Neural crest cell (in vitro differentiated cells): Measurements from ENCODE around the gene USP46. TPM values are rescaled to one million over a fixed set of nuclear protein-coding genes. Genes with fewer than 3 reads are reported as not detected.

Source experiments
- DNase-seq: peaks from one replicate; pipeline ENCODE4 v3.0.0; 2021; ENCODE audit warnings: low read depth, mixed read lengths, low spot score
- H3K27ac Mint-ChIP-seq: one replicate; pipeline ENCODE4 v1.8.0; 2021; ENCODE audit warnings: mild to moderate bottlenecking, mixed read lengths; ENCODE audit not compliant: unreplicated experiment
- H3K27me3 Mint-ChIP-seq: 2 replicates; pipeline ENCODE4 v1.8.0; 2021; ENCODE audit warnings: low read depth, mild to moderate bottlenecking, mixed read lengths
- H3K36me3 Mint-ChIP-seq: 2 replicates; pipeline ENCODE4 v1.8.0; 2021; ENCODE audit warnings: low read depth, mild to moderate bottlenecking, mixed read lengths
- H3K4me1 Mint-ChIP-seq: 2 replicates; pipeline ENCODE4 v1.8.0; 2021; ENCODE audit warnings: mixed read lengths
- H3K4me3 Mint-ChIP-seq: one replicate; pipeline ENCODE4 v1.8.0; 2021; ENCODE audit warnings: mild to moderate bottlenecking, mixed read lengths
- H3K9me3 Mint-ChIP-seq: 2 replicates; pipeline ENCODE4 v1.8.0; 2021; ENCODE audit warnings: mixed read lengths
- total RNA-seq: library from RNA; stranded (reverse); gene quantifications from 2 replicates; pipeline ENCODE4 v1.2.1, GENCODE V29; 2021
- TF ChIP-seq, protein P1 (sequence below): fragments of 200-600 bp; sonication (generic); conservative IDR thresholded peaks from 2 replicates; pipeline ENCODE4 v1.5.0; 2021; ENCODE audit warnings: antibody characterized with exemption, mild to moderate bottlenecking

USP46 gene
- total RNA-seq, 1 donor from 2014 or later, result 41.1 TPM

GRCh38 chr4:52578951-52579350 is 80.2 kb downstream of the USP46 start:
- Mint-ChIP-seq H3K27ac (no peak overlapping the region), H3K4me1 (no peaks in the 10 kb centered on the region)

DNA sequence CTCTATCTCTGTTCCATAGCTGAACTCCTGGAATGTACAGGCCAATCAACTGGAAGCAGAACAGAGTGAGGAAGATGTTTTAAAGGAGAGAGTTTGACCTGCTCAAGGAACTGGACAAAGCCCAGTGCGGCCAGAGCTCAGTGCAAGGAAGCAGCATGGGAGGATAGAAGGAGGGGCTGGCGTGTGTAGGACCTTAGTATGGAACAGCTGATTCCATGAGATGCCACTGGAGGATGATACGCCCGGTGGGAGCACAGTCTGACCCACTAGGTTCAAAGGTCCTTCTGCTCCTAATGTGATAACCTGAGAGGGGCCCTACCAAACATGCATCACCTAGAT is 81.5 kb downstream of the USP46 start:
- H3K4me3 Mint-ChIP-seq, result no peak overlapping the region
- no peaks in the 10 kb centered on the region for H3K9me3 Mint-ChIP-seq
- no peaks in the 10 kb centered on the region for H3K4me1 Mint-ChIP-seq
- TF ChIP-seq, protein P1, sequence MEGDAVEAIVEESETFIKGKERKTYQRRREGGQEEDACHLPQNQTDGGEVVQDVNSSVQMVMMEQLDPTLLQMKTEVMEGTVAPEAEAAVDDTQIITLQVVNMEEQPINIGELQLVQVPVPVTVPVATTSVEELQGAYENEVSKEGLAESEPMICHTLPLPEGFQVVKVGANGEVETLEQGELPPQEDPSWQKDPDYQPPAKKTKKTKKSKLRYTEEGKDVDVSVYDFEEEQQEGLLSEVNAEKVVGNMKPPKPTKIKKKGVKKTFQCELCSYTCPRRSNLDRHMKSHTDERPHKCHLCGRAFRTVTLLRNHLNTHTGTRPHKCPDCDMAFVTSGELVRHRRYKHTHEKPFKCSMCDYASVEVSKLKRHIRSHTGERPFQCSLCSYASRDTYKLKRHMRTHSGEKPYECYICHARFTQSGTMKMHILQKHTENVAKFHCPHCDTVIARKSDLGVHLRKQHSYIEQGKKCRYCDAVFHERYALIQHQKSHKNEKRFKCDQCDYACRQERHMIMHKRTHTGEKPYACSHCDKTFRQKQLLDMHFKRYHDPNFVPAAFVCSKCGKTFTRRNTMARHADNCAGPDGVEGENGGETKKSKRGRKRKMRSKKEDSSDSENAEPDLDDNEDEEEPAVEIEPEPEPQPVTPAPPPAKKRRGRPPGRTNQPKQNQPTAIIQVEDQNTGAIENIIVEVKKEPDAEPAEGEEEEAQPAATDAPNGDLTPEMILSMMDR, result no peak
- H3K36me3 Mint-ChIP-seq, result no peaks in the 10 kb centered on the region
- no peak overlapping the region for H3K27ac Mint-ChIP-seq
- no peaks in the 10 kb centered on the region for H3K27me3 Mint-ChIP-seq
- DNase-seq, result no peak

More at GRCh38 chr4:52578951-52579350, 80.2 kb downstream of the USP46 start:
- no peaks in the 10 kb centered on the region for H3K36me3 Mint-ChIP-seq
- H3K27me3 Mint-ChIP-seq, result no peaks in the 10 kb centered on the region
- no peak overlapping the region for H3K4me3 Mint-ChIP-seq
- no peaks in the 10 kb centered on the region for H3K9me3 Mint-ChIP-seq
- no peak for DNase-seq
- TF ChIP-seq, protein P1, result no peak

DNA sequence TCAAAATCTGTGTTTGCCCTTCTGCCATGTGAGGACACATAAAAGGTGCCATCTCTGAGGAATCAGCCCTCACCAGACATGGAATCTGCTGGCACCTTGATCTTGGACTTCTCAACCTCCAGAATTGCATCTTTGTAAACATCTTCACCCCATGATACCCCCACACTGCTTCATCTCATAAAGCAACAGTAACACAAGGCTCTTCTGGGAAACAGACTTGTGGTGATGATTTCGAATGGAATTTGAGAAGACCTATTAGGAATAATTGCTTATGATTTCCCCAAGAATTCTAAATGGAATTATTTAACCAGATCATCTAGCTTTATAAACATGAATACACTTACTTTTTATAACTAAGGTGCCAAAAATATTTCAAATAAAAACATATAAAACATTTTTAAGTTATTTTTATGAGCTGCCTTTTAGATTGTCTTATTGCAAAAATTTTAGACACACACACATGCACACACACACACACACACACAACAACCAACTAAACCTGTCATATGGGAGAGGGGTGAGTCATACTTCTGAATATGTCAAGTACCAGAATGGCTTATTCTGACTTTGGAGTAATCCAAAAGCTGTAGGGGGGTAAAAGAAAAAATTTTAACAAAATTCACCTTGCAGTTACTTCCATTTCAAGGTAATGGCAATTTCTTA is 82.0 kb downstream of the USP46 start:
- peaks cover 2% of the 10 kb centered on the region for H3K36me3 Mint-ChIP-seq
- H3K27ac Mint-ChIP-seq, result peak overlapping the region; percentile 27
- H3K27me3 Mint-ChIP-seq, result no peaks in the 10 kb centered on the region
- DNase-seq, result no peak
- TF ChIP-seq, protein P1, result no peak
- H3K4me3 Mint-ChIP-seq, result no peak overlapping the region
- no peaks in the 10 kb centered on the region for H3K9me3 Mint-ChIP-seq
- no peaks in the 10 kb centered on the region for H3K4me1 Mint-ChIP-seq

DNA sequence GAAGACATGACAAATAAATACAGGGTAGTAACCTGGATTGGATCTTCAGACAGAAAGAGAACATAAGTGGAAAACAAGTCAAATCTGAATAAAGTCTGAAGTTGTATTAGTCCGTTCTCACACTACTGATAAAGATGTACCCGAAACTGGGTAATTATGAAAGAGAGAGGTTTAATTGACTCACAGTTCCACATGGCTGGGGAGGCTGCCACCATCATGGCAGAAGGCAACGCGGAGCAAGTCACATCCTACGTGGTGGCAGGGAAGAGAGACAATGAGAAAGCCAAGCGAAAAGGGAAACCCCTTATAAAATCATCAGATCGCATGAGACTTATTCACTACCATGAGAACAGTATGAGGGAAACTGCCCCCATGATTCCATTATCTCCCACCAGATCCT is 82.8 kb downstream of the USP46 start:
- TF ChIP-seq, protein P1, result no peak
- Mint-ChIP-seq H3K4me3 (no peak overlapping the region), H3K27me3 (no peaks in the 10 kb centered on the region), H3K9me3 (no peaks in the 10 kb centered on the region), H3K36me3 (peaks cover 4% of the 10 kb centered on the region), H3K27ac (no peak overlapping the region), H3K4me1 (no peaks in the 10 kb centered on the region)
- no peak for DNase-seq

GRCh38 chr4:52575406-52575805 is 83.7 kb downstream of the USP46 start:
- TF ChIP-seq, protein P1, result no peak
- H3K27ac Mint-ChIP-seq, result no peak overlapping the region
- no peaks in the 10 kb centered on the region for H3K4me1 Mint-ChIP-seq
- no peaks in the 10 kb centered on the region for H3K9me3 Mint-ChIP-seq
- peaks cover 4% of the 10 kb centered on the region for H3K36me3 Mint-ChIP-seq
- H3K4me3 Mint-ChIP-seq, result no peak overlapping the region
- DNase-seq, result no peak
- no peaks in the 10 kb centered on the region for H3K27me3 Mint-ChIP-seq
